OCI-LY3 (cell line): ENCODE measurements around the gene HIGD1C.

ENCODE experiments used
- H2AFZ ChIP-seq: fragments of 200-600, 300-600 bp; shearing (Covaris generic); 2 replicates; pipeline ENCODE4 v1.6.0; 2014; ENCODE audit warnings: antibody characterized with exemption, low read depth, low read length
- H3K27ac ChIP-seq: fragments of 200-600, 300-600 bp; sonication (generic); 2 replicates; pipeline ENCODE4 v1.5.1; 2014; ENCODE audit warnings: mild to moderate bottlenecking, low read length, moderate library complexity, mixed read lengths
- H3K27me3 ChIP-seq: fragments of 200-600, 300-600 bp; sonication (generic); 2 replicates; pipeline ENCODE4 v1.6.1; 2014; ENCODE audit warnings: low read depth, low read length, mixed read lengths
- H3K36me3 ChIP-seq: fragments of 200-600, 300-600 bp; sonication (generic); replicated peaks from 2 replicates; pipeline ENCODE3; 2014; ENCODE audit warnings: low read depth, low read length, mixed read lengths
- H3K4me1 ChIP-seq: fragments of 300-600, 200-600 bp; sonication (generic); 2 replicates; pipeline ENCODE4 v1.6.1; 2014; ENCODE audit warnings: low read length, mixed read lengths
- H3K4me2 ChIP-seq: fragments of 200-600, 300-600 bp; sonication (generic); 2 replicates; pipeline ENCODE4 v1.6.1; 2014; ENCODE audit warnings: low read length, mixed read lengths
- H3K4me3 ChIP-seq: fragments of 300-600, 200-600 bp; sonication (generic); 2 replicates; pipeline ENCODE4 v1.5.1; 2014; ENCODE audit warnings: antibody characterized with exemption, mild to moderate bottlenecking, low read length, moderate library complexity
- H3K79me2 ChIP-seq: fragments of 300-600, 200-600 bp; shearing (Covaris generic); 2 replicates; pipeline ENCODE4 v1.6.1; 2014; ENCODE audit warnings: mild to moderate bottlenecking, low read length, mixed read lengths
- H3K9ac ChIP-seq: fragments of 300-600, 200-600 bp; shearing (Covaris generic); 2 replicates; pipeline ENCODE4 v1.6.0; 2014; ENCODE audit warnings: mild to moderate bottlenecking, low read length, moderate library complexity
- H3K9me3 ChIP-seq: fragments of 200-600, 300-600 bp; shearing (Covaris generic); 2 replicates; pipeline ENCODE4 v1.6.1; 2014; ENCODE audit warnings: low read length, mixed read lengths; ENCODE audit not compliant: insufficient read depth
- H4K20me1 ChIP-seq: fragments of 200-600, 300-600 bp; sonication (generic); 2 replicates; pipeline ENCODE4 v1.6.1; 2016; ENCODE audit warnings: low read length, mixed read lengths; ENCODE audit not compliant: insufficient read depth
- CTCF ChIP-seq: fragments of 200-600, 300-600 bp; sonication (generic); IDR thresholded peaks from 2 replicates; pipeline ENCODE4 v1.5.1; 2014; ENCODE audit warnings: antibody characterized with exemption, low read length, low read depth
- EZH2phosphoT487 ChIP-seq: fragments of 200-600 bp; shearing (Covaris generic); IDR thresholded peaks from 2 replicates; pipeline ENCODE4 v1.6.1; 2018; ENCODE audit warnings: antibody characterized with exemption, mixed run types, low read depth

The HIGD1C gene

DNA sequence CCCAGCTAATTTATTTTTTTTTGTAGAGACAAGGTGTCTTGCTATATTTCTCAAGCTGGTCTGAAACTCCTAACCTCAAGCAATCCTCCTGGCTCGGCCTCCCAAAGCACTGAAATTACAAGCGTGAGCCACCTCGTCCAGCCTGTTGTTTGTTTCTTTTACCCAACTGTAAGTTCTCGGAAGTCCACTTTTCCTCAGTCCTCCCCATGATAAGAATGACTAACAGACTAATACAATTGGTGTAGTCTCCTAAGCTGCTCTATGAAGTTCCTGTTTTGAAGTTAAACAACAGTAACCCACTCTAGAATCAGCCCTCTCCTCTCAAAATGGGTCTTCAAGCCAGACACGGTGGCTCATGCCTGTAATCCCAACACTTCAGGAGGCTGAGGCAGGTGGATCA, 36.5 kb downstream of the HIGD1C start:
- no peaks in the 10 kb centered on the region for H3K9me3 ChIP-seq
- H3K9ac ChIP-seq: no peak overlapping the region
- H3K4me1 ChIP-seq: peaks cover 26% of the 10 kb centered on the region
- no peaks in the 10 kb centered on the region for H3K79me2 ChIP-seq
- no peak overlapping the region for H2AFZ ChIP-seq
- H3K27me3 ChIP-seq: no peaks in the 10 kb centered on the region
- 0 out of 2 replicates have a peak, but pooled peaks cover 4% of the 10 kb centered on the region for H4K20me1 ChIP-seq
- TF ChIP-seq EZH2phosphoT487 (no peak), CTCF (no peak)
- H3K4me2 ChIP-seq: no peak overlapping the region
- no peak overlapping the region for H3K27ac ChIP-seq
- no peak overlapping the region for H3K4me3 ChIP-seq
- H3K36me3 ChIP-seq: peaks cover 42% of the 10 kb centered on the region

DNA sequence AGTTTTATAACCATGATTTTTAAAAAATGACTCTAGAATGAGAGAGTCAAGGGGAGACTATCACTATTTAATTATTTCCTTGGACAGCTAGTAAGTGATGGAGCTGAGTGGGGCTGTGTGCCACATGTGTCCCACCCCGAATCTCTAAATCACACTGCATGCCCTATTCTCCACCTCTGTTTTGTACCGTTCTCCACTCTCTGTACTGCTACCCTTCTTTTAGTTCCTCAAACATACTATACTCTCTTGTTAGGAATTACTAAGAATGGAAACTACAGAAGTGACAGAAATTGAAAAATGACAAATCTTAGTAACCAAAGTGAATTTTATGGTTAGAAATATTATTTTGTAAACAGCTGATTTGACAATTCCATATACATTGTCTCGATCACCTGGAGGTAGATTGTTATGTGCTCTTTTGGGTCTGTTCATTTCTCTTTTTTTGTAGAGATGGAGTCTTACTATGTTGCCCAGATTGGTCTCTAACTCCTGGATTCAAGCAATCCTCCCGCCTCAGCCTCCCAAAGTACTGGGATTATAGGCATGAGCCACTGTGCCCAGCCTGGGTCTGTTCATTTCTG, 37.9 kb downstream of the HIGD1C start:
- Histone ChIP-seq H3K36me3 (peaks cover 50% of the 10 kb centered on the region), H3K4me1 (peaks cover 26% of the 10 kb centered on the region), H2AFZ (no peak overlapping the region), H3K9ac (no peak overlapping the region), H3K79me2 (no peaks in the 10 kb centered on the region), H3K9me3 (no peaks in the 10 kb centered on the region), H3K4me2 (peak overlapping the region; percentile 56), H4K20me1 (0 out of 2 replicates have a peak, but pooled peaks cover 4% of the 10 kb centered on the region), H3K4me3 (0 out of 2 replicates have a peak overlapping the region, but pooled peaks have one; percentile 9), H3K27ac (peak overlapping the region; percentile 49), H3K27me3 (no peaks in the 10 kb centered on the region)
- TF ChIP-seq CTCF: no peak
- TF ChIP-seq EZH2phosphoT487: no peak

DNA sequence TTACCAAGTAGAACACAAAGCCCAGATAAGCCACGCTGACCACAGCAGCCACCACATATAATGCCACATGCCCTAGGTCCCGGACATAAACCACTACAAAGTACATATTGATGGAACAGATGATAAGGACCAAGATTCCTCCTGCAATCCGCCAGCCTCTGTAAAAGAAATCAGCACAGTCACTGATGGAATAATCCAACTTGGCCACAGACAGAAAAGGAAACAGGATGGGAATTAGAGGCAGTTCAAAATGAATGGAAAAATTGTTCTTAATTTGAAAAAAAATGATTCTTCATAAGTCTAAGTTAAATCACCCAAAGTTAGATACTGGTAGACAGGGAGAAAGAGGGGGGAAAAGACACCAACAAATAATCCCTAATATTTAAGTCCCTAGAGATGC, 38.4 kb downstream of the HIGD1C start:
- no peaks in the 10 kb centered on the region for H3K79me2 ChIP-seq
- no peak for TF ChIP-seq CTCF
- TF ChIP-seq EZH2phosphoT487: no peak
- no peaks in the 10 kb centered on the region for H3K9me3 ChIP-seq
- peak overlapping the region; percentile 56 for H3K4me2 ChIP-seq
- 0 out of 2 replicates have a peak, but pooled peaks cover 4% of the 10 kb centered on the region for H4K20me1 ChIP-seq
- no peaks in the 10 kb centered on the region for H3K27me3 ChIP-seq
- 0 out of 2 replicates have a peak overlapping the region, but pooled peaks have one; percentile 9 for H3K4me3 ChIP-seq
- peaks cover 55% of the 10 kb centered on the region for H3K36me3 ChIP-seq
- H2AFZ ChIP-seq: no peak overlapping the region
- H3K4me1 ChIP-seq: peaks cover 26% of the 10 kb centered on the region
- no peak overlapping the region for H3K9ac ChIP-seq
- peak overlapping the region; percentile 49 for H3K27ac ChIP-seq

DNA sequence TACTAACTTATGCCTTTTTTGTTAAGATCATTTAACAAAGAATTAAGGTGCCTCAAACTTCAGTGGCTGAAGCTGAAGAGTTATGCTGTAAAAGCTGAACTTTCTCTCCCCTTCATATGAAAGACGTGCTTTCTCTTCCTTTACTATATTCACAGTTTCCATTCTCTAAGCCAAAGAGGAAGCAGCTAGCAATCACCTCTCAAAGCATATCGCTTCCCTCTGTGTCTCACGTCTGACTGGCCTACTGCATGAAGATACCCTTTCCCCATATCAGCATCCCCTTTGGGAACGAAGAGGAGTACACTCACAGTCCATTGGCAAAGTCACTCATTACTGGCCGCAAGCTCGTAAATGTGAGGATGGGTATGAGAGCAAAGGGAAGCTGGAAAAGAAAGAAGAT, 38.9 kb downstream of the HIGD1C start:
- Histone ChIP-seq H3K9me3 (no peaks in the 10 kb centered on the region), H2AFZ (no peak overlapping the region), H3K4me3 (0 out of 2 replicates have a peak overlapping the region, but pooled peaks have one; percentile 9), H3K27ac (peak overlapping the region; percentile 49), H4K20me1 (0 out of 2 replicates have a peak, but pooled peaks cover 4% of the 10 kb centered on the region), H3K4me1 (peaks cover 26% of the 10 kb centered on the region), H3K9ac (no peak overlapping the region), H3K79me2 (no peaks in the 10 kb centered on the region), H3K27me3 (no peaks in the 10 kb centered on the region), H3K4me2 (peak overlapping the region; percentile 56), H3K36me3 (peaks cover 54% of the 10 kb centered on the region)
- TF ChIP-seq CTCF (no peak), EZH2phosphoT487 (no peak)
